HepG2 (cell line): ENCODE measurements around the gene PGC. TPM values are rescaled to one million over a fixed set of nuclear protein-coding genes. Genes with fewer than 3 reads are reported as not detected.

Experiments
- CHCHD3 ChIP-seq: sonication (generic); formaldehyde crosslinking; IDR thresholded peaks from 2 replicates; pipeline ENCODE4 v1.8.0; 2022; ENCODE audit warnings: mild to moderate bottlenecking, missing genetic modification reagents, moderate library complexity
- FLYWCH1 ChIP-seq: sonication (generic); formaldehyde crosslinking; IDR thresholded peaks from 2 replicates; pipeline ENCODE4 v1.8.1; 2023; ENCODE audit warnings: mild to moderate bottlenecking, missing genetic modification reagents
- MAFF ChIP-seq: IDR thresholded peaks from 2 replicates; pipeline ENCODE4 v1.6.1; 2011; ENCODE audit warnings: low read depth, low read length, improper control_type of control experiment
- SAFB2 ChIP-seq: sonication (generic); formaldehyde crosslinking; IDR thresholded peaks from 2 replicates; pipeline ENCODE4 v1.5.1; 2020; ENCODE audit warnings: missing genetic modification reagents, low read depth, mild to moderate bottlenecking, borderline replicate concordance
- SMAD3 ChIP-seq: sonication (generic); formaldehyde crosslinking; IDR thresholded peaks from 2 replicates; pipeline ENCODE4 v1.4.0; 2020; ENCODE audit warnings: missing genetic modification reagents
- TMF1 ChIP-seq: sonication (generic); formaldehyde crosslinking; IDR thresholded peaks from 2 replicates; pipeline ENCODE4 v1.8.1; 2022; ENCODE audit warnings: low read depth, missing genetic modification reagents
- ZNF326 ChIP-seq: sonication (generic); formaldehyde crosslinking; IDR thresholded peaks from 2 replicates; pipeline ENCODE4 v1.4.0; 2020; ENCODE audit warnings: missing genetic modification reagents, borderline replicate concordance
- ZNF557 ChIP-seq: sonication (generic); formaldehyde crosslinking; IDR thresholded peaks from 2 replicates; pipeline ENCODE4 v1.4.0; 2020; ENCODE audit warnings: missing genetic modification reagents
- ZNF619 ChIP-seq: sonication (generic); formaldehyde crosslinking; IDR thresholded peaks from 2 replicates; pipeline ENCODE4 v1.4.0; 2020; ENCODE audit warnings: mild to moderate bottlenecking, missing genetic modification reagents
- polyA plus RNA-seq, 8 experiments: library from polyadenylated mRNA; depleted of rRNA in 3 of 8; stranded (reverse) in 7 of 8; unstranded in 1 of 8; fragments of >200 nt; fragmentation: Illumina TruSeq in 4 of 8; extraction: Trizol in 4 of 8; gene quantifications; 2 replicates each; pipeline versions ENCODE4 v1.2.1 to v1.2.3, GENCODE V29; 2011 to 2016; ENCODE audit warnings: low read depth in 4 of 8, missing spikeins in 1 of 8, mixed read lengths in 1 of 8; ENCODE audit not compliant: insufficient read depth in 1 of 8
- total RNA-seq, 5 experiments: library from RNA; depleted of rRNA; stranded (reverse); fragments of >200 nt; fragmentation: Illumina TruSeq; extraction: Trizol; gene quantifications; 2 replicates each; pipeline ENCODE4 v1.2.3, GENCODE V29; 2016; ENCODE audit warnings: low read depth in 1 of 5
- TF ChIP-seq, protein P1 (sequence below): sonication (generic); formaldehyde crosslinking; IDR thresholded peaks from 2 replicates; pipeline ENCODE4 v1.8.1; 2022; ENCODE audit warnings: low read depth, mild to moderate bottlenecking, missing genetic modification reagents
- TF ChIP-seq, protein P2 (sequence below): sonication (generic); formaldehyde crosslinking; IDR thresholded peaks from 2 replicates; pipeline ENCODE4 v1.5.0; 2020; ENCODE audit warnings: mild to moderate bottlenecking, missing genetic modification reagents, borderline replicate concordance
- TF ChIP-seq, protein P3 (sequence below): sonication (generic); formaldehyde crosslinking; IDR thresholded peaks from 2 replicates; pipeline ENCODE4 v1.8.0; 2022; ENCODE audit warnings: missing genetic modification reagents, mild to moderate bottlenecking, moderate library complexity, borderline replicate concordance

PGC gene
- total and polyA plus RNA-seq, 2 of the 13 experiments (the other 11 are each of a cell fraction or from before 2014, with no cell fraction given) = 426 to 502 TPM

DNA sequence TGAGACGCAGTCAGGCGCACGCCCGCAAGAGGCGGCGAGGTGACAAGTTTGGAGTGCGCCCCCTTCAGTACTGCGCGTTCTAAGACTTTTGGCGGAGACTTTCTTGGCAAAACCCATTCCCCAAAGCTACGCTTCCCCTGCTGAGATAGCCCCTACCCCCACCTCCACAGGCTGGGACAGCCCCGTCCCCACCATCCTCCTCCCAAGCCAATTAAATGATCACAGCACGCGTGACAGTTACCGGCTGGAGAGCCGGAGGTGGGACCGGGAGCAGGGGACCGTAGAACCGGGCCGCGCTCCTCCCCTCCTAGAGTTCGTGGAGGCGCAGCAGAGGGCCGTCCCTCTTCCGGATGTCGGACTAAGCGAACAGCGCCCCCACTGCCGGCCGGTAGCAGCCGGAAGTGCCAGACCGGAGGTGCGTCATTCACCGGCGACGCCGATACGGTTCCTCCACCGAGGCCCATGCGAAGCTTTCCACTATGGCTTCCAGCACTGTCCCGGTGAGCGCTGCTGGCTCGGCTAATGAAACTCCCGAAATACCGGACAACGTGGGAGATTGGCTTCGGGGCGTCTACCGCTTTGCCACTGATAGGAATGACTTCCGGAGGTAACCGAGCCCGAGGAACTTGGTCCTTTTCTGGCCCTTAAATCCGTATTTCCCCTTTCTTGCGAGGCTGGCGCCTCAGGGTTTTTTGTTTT lies 40.2 kb upstream of the PGC start, which contains the start of gene TOMM6 (continued):
- TF ChIP-seq ZNF326 (CRISPR knock-in tag) (no peak; the same call in 1 of the 2 replicates), MAFF (no peak), SAFB2 (CRISPR knock-in tag) (peak; percentile 74; the same call in 1 of the 2 replicates), CHCHD3 (CRISPR knock-in tag) (no peak), ZNF557 (CRISPR knock-in tag) (no peak; the same call in 1 of the 2 replicates), SMAD3 (peak; percentile 76; the same call in 1 of the 2 replicates), ZNF619 (CRISPR knock-in tag) (no peak), TMF1 (CRISPR knock-in tag) (no peak), FLYWCH1 (CRISPR knock-in tag) (no peak)
- TF ChIP-seq, protein P1, sequence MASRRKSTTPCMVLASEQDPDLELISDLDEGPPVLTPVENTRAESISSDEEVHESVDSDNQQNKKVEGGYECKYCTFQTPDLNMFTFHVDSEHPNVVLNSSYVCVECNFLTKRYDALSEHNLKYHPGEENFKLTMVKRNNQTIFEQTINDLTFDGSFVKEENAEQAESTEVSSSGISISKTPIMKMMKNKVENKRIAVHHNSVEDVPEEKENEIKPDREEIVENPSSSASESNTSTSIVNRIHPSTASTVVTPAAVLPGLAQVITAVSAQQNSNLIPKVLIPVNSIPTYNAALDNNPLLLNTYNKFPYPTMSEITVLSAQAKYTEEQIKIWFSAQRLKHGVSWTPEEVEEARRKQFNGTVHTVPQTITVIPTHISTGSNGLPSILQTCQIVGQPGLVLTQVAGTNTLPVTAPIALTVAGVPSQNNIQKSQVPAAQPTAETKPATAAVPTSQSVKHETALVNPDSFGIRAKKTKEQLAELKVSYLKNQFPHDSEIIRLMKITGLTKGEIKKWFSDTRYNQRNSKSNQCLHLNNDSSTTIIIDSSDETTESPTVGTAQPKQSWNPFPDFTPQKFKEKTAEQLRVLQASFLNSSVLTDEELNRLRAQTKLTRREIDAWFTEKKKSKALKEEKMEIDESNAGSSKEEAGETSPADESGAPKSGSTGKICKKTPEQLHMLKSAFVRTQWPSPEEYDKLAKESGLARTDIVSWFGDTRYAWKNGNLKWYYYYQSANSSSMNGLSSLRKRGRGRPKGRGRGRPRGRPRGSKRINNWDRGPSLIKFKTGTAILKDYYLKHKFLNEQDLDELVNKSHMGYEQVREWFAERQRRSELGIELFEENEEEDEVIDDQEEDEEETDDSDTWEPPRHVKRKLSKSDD (CRISPR knock-in tag) = peak; percentile 53; the same call in 1 of the 2 replicates
- TF ChIP-seq, protein P2, sequence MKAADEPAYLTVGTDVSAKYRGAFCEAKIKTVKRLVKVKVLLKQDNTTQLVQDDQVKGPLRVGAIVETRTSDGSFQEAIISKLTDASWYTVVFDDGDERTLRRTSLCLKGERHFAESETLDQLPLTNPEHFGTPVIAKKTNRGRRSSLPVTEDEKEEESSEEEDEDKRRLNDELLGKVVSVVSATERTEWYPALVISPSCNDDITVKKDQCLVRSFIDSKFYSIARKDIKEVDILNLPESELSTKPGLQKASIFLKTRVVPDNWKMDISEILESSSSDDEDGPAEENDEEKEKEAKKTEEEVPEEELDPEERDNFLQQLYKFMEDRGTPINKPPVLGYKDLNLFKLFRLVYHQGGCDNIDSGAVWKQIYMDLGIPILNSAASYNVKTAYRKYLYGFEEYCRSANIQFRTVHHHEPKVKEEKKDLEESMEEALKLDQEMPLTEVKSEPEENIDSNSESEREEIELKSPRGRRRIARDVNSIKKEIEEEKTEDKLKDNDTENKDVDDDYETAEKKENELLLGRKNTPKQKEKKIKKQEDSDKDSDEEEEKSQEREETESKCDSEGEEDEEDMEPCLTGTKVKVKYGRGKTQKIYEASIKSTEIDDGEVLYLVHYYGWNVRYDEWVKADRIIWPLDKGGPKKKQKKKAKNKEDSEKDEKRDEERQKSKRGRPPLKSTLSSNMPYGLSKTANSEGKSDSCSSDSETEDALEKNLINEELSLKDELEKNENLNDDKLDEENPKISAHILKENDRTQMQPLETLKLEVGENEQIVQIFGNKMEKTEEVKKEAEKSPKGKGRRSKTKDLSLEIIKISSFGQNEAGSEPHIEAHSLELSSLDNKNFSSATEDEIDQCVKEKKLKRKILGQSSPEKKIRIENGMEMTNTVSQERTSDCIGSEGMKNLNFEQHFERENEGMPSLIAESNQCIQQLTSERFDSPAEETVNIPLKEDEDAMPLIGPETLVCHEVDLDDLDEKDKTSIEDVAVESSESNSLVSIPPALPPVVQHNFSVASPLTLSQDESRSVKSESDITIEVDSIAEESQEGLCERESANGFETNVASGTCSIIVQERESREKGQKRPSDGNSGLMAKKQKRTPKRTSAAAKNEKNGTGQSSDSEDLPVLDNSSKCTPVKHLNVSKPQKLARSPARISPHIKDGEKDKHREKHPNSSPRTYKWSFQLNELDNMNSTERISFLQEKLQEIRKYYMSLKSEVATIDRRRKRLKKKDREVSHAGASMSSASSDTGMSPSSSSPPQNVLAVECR (CRISPR knock-in tag) = peak; percentile 97
- TF ChIP-seq, protein P3, sequence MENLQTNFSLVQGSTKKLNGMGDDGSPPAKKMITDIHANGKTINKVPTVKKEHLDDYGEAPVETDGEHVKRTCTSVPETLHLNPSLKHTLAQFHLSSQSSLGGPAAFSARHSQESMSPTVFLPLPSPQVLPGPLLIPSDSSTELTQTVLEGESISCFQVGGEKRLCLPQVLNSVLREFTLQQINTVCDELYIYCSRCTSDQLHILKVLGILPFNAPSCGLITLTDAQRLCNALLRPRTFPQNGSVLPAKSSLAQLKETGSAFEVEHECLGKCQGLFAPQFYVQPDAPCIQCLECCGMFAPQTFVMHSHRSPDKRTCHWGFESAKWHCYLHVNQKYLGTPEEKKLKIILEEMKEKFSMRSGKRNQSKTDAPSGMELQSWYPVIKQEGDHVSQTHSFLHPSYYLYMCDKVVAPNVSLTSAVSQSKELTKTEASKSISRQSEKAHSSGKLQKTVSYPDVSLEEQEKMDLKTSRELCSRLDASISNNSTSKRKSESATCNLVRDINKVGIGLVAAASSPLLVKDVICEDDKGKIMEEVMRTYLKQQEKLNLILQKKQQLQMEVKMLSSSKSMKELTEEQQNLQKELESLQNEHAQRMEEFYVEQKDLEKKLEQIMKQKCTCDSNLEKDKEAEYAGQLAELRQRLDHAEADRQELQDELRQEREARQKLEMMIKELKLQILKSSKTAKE (CRISPR knock-in tag) = no peak; the same call in 1 of the 2 replicates
